Stomach (tissue), 4 donors: ENCODE measurements around the gene CEP55.

Experiments used
- CTCF ChIP-seq, 7 experiments: fragments of 450-650 bp in 4 of 7; fragments of 200-600 bp in 3 of 7; sonication (generic) in 3 of 7; IDR thresholded peaks; one replicate each; pipeline ENCODE4 v1.5.1; 2016 to 2019; ENCODE audit warnings: antibody characterized with exemption in 7 of 7, control low read depth in 2 of 7, mild to moderate bottlenecking in 1 of 7
- POLR2A ChIP-seq, 4 donors: fragments of 450-650 bp; IDR thresholded peaks; one replicate each; pipeline ENCODE4 v1.6.1; 2016; ENCODE audit warnings: antibody characterized with exemption in 4 of 4, control low read depth in 2 of 4, mild to moderate bottlenecking in 1 of 4, moderate library complexity in 1 of 4
- POLR2AphosphoS5 ChIP-seq, 3 donors: sonication (generic); formaldehyde crosslinking; IDR thresholded peaks; one replicate each; pipeline ENCODE4 v1.6.1; 2016; ENCODE audit warnings: antibody characterized with exemption in 3 of 3

DNA sequence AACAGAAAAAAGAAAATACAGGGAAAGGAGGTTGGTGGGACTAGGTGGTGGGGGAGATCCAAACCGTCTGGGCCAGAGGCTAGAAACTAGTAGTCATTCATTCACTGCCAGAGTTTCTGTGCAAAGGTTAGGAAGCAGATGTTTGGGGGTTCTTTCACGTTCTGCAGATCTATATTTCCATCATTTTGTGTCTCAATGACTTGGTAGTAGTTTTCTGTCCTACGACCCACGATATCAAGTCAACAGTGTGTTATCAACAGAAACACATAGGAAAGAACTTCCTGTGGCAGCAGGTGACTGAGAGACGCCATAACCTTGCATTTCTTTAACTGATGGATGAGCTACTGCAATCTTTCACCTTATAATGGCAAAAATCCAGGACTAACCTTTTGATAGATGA, 1.8 kb downstream of the CEP55 start:
- TF ChIP-seq CTCF (IDR thresholded peaks at IDR 0.05) (no peak), POLR2A (IDR thresholded peaks at IDR 0.05) (no peak), POLR2AphosphoS5 (IDR thresholded peaks at IDR 0.05) (no peak)
